ENCODE data around the gene FSHR.

Gene FSHR

GRCh38 chr2:49032936-49033335 is 121.4 kb downstream of the FSHR start:
- no peak for DNase-seq (ENCODE audit: low read depth)

GRCh38 chr2:49032126-49032525 is 122.2 kb downstream of the FSHR start:
- DNase-seq (ENCODE audit: low read depth): no peak

- no peak for DNase-seq (ENCODE audit: low read depth)
These were observed 124.9 kb downstream of the FSHR start for GRCh38 chr2:49029406-49029805.

DNA sequence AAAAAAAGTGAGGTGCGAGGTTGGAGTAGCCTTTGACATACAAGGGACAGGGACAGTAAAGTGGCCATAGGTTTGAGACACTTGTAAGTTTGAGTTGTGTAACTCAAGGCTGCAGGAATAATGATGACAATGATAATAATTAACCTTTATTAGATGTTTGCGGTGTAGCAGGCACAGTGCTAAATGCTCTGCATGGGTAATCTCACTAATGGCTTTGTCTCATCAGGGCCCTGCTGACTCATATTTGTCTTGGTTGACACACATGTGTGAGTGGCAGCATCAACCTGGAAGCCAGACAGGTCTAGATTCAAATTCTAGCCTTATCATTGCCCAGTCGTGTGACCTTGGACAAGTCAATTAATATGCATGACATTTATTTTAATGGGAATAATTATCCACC is 126.2 kb downstream of the FSHR start:
- DNase-seq (ENCODE audit: low read depth): no peak

DNA sequence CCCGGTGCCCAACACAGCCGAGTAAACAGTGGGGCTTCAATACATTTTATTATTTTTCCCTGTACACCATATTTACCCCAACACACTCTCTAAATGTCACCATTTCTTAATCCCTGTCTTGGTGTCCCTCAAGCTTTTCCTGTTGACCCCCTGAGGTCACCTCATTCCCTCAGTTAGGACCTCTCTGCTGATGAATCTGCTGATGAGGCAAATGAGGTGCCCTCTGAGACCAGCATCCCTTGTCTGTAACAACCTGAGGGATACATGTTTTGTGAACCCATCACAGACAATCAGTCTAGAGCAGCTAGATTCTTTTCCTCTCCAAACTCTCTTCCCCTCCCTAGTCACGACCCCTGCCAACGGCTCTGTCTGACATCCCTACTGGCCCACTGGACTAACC is 127.6 kb downstream of the FSHR start:
- DNase-seq (ENCODE audit: low read depth): no peak

GRCh38 chr2:49021271-49021670 is 133.0 kb downstream of the FSHR start:
- no peak for DNase-seq (ENCODE audit: low read depth)

DNA sequence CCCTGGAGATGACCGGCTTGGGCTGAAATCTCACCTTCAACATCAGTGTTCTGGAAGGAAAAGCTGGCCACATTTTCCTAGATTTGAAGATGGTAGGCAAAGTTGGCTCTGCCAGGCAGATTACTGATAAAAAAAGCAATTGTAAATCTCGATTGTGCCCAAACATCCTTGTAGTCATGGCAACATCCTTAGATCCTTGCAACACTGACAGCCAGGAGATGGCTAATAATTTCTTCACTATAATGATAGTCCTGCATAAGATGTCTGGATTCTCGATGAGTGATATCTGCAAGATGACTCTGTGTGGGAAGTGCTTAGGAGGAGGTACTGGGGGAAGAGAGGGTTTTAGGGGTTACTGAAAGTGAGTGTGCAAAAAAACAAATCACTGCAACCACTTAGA is 149.1 kb downstream of the FSHR start:
- no peak for DNase-seq (ENCODE audit: low read depth)

DNA sequence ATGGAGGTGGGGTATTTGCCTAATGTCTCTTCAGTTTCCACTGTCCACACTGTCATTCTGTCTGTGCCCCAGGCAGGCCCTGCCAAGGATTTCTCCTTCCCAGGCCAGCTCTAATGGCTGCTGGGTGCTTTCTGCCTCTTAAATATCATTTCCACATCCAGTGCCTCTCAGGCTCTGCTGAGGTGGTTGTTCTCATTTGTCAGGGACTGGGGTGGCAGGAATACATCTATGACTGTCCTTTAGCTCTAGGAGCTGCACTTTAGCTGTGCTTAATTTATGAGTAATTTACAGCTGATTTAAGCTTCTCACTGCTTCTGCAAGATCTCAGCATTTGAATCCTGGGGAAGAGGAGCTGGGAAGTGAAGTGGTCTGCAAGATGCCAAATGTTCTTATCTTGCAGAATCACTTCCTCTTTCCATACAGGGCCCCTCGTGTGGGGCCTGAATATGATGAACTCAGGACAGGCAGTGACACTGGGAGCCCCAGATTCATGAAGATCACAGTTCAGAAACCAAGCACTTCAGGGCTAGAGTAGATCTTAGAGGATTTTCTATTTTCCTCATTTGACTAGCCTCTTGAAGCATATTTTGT is 150.2 kb downstream of the FSHR start:
- no peak for DNase-seq (ENCODE audit: low read depth)

GRCh38 chr2:49003201-49003600 is 151.1 kb downstream of the FSHR start:
- no peak for DNase-seq (ENCODE audit: low read depth)

- DNase-seq (ENCODE audit: low read depth): no peak
These were observed 151.6 kb downstream of the FSHR start for GRCh38 chr2:49002750-49003149.

- no peak for DNase-seq (ENCODE audit: low read depth)
These were observed 153.6 kb downstream of the FSHR start for GRCh38 chr2:49000695-49001094.

DNA sequence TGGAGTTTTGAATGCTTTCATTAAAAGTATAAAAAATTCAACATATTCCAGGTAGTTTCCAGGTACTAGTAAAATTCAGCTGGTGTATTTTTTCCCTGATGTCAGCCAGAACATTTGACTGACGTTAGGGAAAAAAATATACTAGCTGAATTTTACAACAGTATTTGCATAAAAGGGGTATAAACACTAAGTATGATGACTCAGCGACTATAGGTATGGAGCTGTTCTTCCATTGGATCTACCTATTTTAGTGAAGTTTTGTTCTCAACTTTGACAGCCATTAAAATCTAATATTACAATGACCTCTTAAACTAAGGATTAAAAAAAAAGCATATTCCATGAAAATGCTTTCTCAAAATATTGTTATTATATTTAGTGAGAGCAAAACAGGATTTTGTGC is 155.9 kb downstream of the FSHR start:
- no peak for DNase-seq (ENCODE audit: low read depth)

DNA sequence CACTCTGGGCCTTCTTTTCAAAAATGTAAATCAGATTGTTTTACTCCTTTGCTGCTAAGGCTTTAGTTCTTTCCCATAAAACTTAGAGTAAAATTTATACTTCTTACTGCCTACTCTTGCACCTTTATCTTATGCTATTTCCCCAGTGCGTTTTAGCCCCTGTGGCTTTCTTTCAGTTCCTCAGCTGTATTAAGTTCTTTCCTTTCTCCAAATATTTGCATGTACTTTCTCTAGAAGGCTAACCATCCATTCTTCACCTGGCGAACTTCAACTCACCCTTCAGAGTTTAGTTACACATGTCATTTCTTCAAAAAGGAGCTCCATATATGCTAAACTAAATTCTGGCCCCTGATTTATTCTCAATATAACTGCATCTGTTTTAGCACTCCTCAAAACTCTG is 160.7 kb downstream of the FSHR start:
- no peak for DNase-seq (ENCODE audit: low read depth)

DNA sequence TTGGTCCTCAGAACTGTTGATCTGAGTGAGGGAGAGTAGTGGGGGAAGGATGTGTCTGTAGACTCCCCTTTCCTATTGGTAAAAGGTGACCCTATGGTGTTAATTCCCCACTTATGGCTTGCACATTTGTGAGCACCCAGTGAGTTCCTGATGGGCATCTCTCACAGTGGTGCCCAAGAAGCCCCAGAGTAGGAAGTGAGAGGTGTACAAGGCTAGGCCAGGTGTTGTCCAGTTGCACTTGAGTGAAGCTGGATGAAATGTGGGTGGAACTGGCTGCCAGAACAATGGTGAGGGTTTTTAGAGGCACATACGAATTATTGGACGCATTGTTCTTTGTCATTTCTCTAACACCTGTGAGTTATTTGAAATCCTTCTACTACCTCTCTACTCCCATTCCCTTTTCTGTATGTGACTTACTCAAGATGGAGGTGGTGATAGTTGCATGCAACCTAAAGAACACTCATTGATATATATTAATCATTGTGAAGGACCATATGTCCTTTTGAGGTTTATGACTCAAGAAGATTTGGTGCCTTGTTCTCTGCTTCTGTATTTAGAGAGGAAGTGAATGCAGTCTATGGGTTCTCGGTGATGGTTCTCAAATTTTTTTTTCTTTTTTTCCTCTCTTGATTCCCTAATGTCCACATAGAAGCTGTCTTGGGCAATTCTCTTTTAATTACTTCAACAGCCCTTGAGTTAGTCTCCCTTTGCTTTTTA is 162.7 kb downstream of the FSHR start:
- no peak for DNase-seq (ENCODE audit: low read depth)

- DNase-seq (ENCODE audit: low read depth): no peak
These were observed 169.4 kb downstream of the FSHR start for GRCh38 chr2:48984922-48985321.

DNA sequence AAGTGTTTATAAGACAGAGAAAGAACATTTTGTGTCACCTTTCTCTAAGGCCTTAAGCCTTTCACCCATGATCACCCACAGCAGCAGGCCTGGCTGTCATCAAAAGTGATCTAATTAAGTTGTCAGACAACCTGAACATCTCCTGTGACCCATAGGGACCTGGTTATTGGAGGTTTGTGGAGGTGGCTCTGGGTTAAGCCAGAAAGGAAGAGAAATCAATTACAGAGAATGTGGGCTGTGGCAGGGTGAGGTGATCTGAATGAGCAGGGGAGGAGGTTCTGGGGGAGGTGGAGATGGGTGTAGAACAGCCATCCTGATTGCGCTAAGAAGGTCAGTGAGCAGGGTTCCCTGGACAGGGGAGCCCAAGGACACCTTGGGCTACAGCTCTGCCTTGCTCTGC is 170.8 kb downstream of the FSHR start:
- no peak for DNase-seq (ENCODE audit: low read depth)

- DNase-seq (ENCODE audit: low read depth): no peak
These were observed 171.4 kb downstream of the FSHR start for GRCh38 chr2:48982887-48983435.

DNA sequence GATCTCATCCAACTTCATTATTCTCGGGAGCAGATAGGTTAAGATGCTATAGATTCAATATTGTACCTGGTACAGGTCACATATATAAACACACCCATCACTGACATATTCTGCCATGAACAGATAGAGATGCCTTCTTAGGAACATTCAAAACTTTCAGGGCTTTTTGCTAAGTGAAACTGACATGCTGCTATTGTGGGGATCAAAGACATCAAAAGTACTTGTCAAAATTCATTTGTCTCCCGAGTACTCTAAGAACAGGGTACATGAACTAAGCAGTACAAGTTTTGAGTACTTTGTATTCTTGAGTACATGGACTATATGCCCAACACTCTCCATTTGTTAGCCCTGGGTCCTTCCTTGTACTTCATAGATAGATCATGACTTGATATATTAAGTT is 173.5 kb downstream of the FSHR start:
- no peak for DNase-seq (ENCODE audit: low read depth)

DNA sequence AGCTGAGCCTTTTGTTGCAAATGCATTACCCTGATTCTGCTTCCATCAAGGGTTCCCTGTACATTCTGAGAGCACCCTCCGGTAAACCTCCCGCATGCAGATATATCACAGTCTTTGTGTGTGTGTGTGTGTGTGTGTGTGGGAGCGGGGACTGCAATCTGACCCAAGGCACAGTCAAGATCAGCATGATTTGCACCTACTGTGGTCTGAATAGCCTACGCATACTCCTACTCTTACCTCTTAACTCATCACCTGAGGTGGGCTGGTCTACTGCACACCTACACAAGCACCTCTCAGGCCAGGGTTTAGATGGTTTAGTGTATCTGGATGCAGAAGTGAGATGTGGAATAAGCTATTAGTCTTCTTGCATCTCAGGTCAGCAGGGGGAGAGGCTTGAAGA is 174.6 kb downstream of the FSHR start:
- no peak for DNase-seq (ENCODE audit: low read depth)

- no peak for DNase-seq (ENCODE audit: low read depth)
These were observed 176.2 kb downstream of the FSHR start for GRCh38 chr2:48978131-48978530.

GRCh38 chr2:48971801-48972200 is 182.5 kb downstream of the FSHR start:
- no peak for DNase-seq (ENCODE audit: low read depth)

DNA sequence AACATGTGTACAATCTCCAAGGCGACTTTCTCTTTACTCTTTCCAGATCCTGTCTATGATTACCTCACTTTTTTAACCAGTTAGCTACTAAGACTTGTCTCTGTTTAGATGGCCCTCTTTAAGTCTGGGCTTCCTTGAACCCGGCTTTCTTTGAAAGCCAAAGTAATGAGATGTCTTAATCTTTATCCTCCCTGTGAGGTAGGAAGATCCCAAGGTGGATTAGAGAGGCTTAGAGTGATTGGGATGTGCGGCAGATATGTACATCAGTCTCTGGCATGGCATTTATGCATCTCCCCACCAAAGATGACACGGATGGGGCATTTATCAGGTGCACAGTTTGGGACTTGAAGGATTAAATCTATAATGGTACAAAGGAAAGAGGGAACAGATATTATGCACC is 186.3 kb downstream of the FSHR start:
- DNase-seq (ENCODE audit: low read depth): no peak

- DNase-seq (ENCODE audit: low read depth): no peak
These were observed 189.1 kb downstream of the FSHR start for GRCh38 chr2:48965204-48965603.

DNA sequence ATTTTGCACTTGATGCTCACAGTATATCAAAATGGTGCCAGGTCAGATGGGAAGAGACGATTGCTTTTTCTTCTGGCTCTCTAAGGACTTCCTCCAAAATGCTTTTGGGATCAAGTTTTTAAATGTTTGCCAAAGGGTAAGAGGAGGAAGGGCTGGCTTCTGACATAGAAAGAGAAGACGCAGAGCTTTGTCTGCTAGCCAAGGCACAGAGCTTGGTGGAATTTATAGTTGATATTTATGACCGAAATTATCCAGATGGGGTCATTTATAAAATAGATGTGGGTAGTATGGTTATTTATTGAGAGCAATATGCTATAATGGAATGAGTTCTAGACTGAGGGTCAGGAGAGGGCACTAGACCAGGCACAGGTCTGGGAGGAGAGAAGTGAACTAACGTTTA is 193.3 kb downstream of the FSHR start:
- no peak for DNase-seq (ENCODE audit: low read depth)
